ENCODE measurements around the gene MBLAC1. TPM values are rescaled to one million over a fixed set of nuclear protein-coding genes. Genes with fewer than 3 reads are reported as not detected.

Gene MBLAC1
- total and polyA plus RNA-seq, 2 of the 4 experiments (the other 2 are of a cell fraction), result 0.72 to 1.4 TPM

- in situ Hi-C loops (cut with MboI; ENCODE audit: low sequenced_read_pairs) (no loop called here), intact Hi-C loops (cut with micrococcal nuclease) (no loop called here), dilution Hi-C loops (cut with HindIII; ENCODE audit: low sequenced_read_pairs, unreplicated experiment) (no loop called here)
- Histone ChIP-seq H3K4me1 (ENCODE audit: control insufficient read depth, insufficient read depth, low read length) (peaks cover 15% of the 10 kb centered on the region), H3K27ac (ENCODE audit: insufficient read depth, low read length) (peak overlapping the region; percentile 80; the same call in 1 of the 2 replicates), H3K14ac (replicated peaks; ENCODE audit: low read depth, low read length) (peak overlapping the region; percentile 92), H2BK120ac (ENCODE audit: low read depth, low read length) (peak overlapping the region; percentile 88), H2AK9ac (replicated peaks; ENCODE audit: low read depth, low read length, poor library complexity) (peak overlapping the region; percentile 98), H3K9me1 (ENCODE audit: insufficient read depth, low read length) (peaks cover 5% of the 10 kb centered on the region; the same call in 1 of the 2 replicates), H3K56ac (ENCODE audit: extremely low read depth, insufficient read depth, low read length) (no peak overlapping the region; the same call in 1 of the 2 replicates), H3K36me3 (ENCODE audit: control insufficient read depth, insufficient read depth, low read length) (peaks cover 49% of the 10 kb centered on the region), H2BK20ac (ENCODE audit: low read depth, low read length) (peak overlapping the region; percentile 80; the same call in 1 of the 2 replicates), H3K23ac (ENCODE audit: low read depth, low read length) (peak overlapping the region; percentile 91; the same call in 1 of the 2 replicates), H3K4me2 (ENCODE audit: low read depth, low read length) (no peak overlapping the region), H2BK5ac (ENCODE audit: low read depth, low read length, poor library complexity, severe bottlenecking) (peak overlapping the region; percentile 52), H3K9ac (ENCODE audit: low read depth, low read length) (no peak overlapping the region), H2AFZ (replicated peaks; ENCODE audit: low read length, poor library complexity) (peak overlapping the region; percentile 82), H4K5ac (ENCODE audit: low read depth, low read length) (no peak overlapping the region), H4K8ac (ENCODE audit: low read depth in 2 of 2, low read length in 2 of 2) (peak overlapping the region; percentile 67 to 96; a peak in 3 of 4 replicates), H2AK5ac (ENCODE audit: low read depth, low read length) (peak overlapping the region; percentile 97), H3K9me3 (ENCODE audit: control insufficient read depth, insufficient read depth, low read length) (no peaks in the 10 kb centered on the region), H3K4me3 (ENCODE audit: insufficient read depth, low read depth, low read length) (no peak overlapping the region), H4K20me1 (ENCODE audit: insufficient read depth, low read length) (peaks cover 7% of the 10 kb centered on the region; the same call in 1 of the 2 replicates), H3K18ac (ENCODE audit: low read depth, low read length) (no peak overlapping the region), H3K27me3 (ENCODE audit: control insufficient read depth, insufficient read depth, low read length) (no peaks in the 10 kb centered on the region), H4K91ac (ENCODE audit: insufficient read depth, low read depth, low read length) (peak overlapping the region; percentile 90; the same call in 1 of the 2 replicates), H3K79me1 (ENCODE audit: low read depth in 1 of 2, low read length in 2 of 2) (peaks cover 21 to 41% of the 10 kb centered on the region in 2 experiments), H2BK15ac (ENCODE audit: low read depth, low read length) (peak overlapping the region; percentile 81; the same call in 2 of the 3 replicates), H3K4ac (ENCODE audit: low read depth, low read length) (peak overlapping the region; percentile 96)
- ChIA-PET CTCF (no interaction called here), POLR2A (ENCODE audit: unreplicated experiment) (interaction anchor here (1.7 kb wide), 1 partner anchor 18 kb away, joined by 6 read pairs; no protein-coding TSS in a partner anchor)
- ATAC-seq (ENCODE audit: low read depth) (peak; percentile 2; the same call in 1 of the 2 replicates), DNase-seq (peak; percentile 97)
- BruUV-seq (replicated peaks), result no TSS peak
- 26% methylated on average over 6 of the region's 17 CpGs; no CpG with 5 or more reads in 1 of the 2 experiments for WGBS, 2 experiments (ENCODE audit: extremely low coverage in 2 of 2, insufficient read length in 1 of 2)
- peak; percentile 76 for TF ChIP-seq MAZ (IDR thresholded peaks at IDR 0.05; ENCODE audit: borderline replicate concordance, low read depth, low read length)
- TF ChIP-seq NFE2L2 (IDR thresholded peaks at IDR 0.05; ENCODE audit: low read depth, low read length), result no peak
- TF ChIP-seq RAD21 (IDR thresholded peaks at IDR 0.05; ENCODE audit: low read length), result no peak
- peak; percentile 79 for TF ChIP-seq FOS (IDR thresholded peaks at IDR 0.05; ENCODE audit: low read depth, low read length)
- TF ChIP-seq USF2 (IDR thresholded peaks at IDR 0.05; ENCODE audit: low read depth, low read length), result no peak
- peak; percentile 61; the same call in 1 of the 2 replicates for TF ChIP-seq POLR2A (IDR thresholded peaks at IDR 0.05; ENCODE audit: low read depth, low read length)
- no peak for TF ChIP-seq MXI1 (IDR thresholded peaks at IDR 0.05; ENCODE audit: borderline replicate concordance, low read depth, low read length)
- TF ChIP-seq CHD1 (IDR thresholded peaks at IDR 0.05; ENCODE audit: low read depth, low read length), result no peak
- no peak for TF ChIP-seq SMC3 (IDR thresholded peaks at IDR 0.05; ENCODE audit: low read depth, low read length)
- no peak for TF ChIP-seq ELK1 (IDR thresholded peaks at IDR 0.05; ENCODE audit: borderline replicate concordance, low read depth, low read length)
- TF ChIP-seq BHLHE40 (IDR thresholded peaks at IDR 0.05; ENCODE audit: low read depth, low read length), result no peak; the same call in 1 of the 2 replicates
- peak; percentile 87 for TF ChIP-seq RCOR1 (IDR thresholded peaks at IDR 0.05; ENCODE audit: insufficient replicate concordance, low read length)
- no peak for TF ChIP-seq CEBPB (IDR thresholded peaks at IDR 0.05; ENCODE audit: low read depth, low read length)
- TF ChIP-seq RFX5 (IDR thresholded peaks at IDR 0.05; ENCODE audit: low read depth, low read length), result no peak
Measured at GRCh38 chr7:100102950-100103840, 23.6 kb upstream of the MBLAC1 start.
